Dedifferentiated amniotic fluid mesenchymal stem cell (primary cell): Measurements from ENCODE around the gene ZNF433.
A peak's percentile ranks its signal among the peaks of the same experiment; 100 is the strongest.

ENCODE experiments used
- DNase-seq: peaks from one replicate; pipeline ENCODE4 v3.0.0-alpha.2; 2016; ENCODE audit errors: extremely low spot score

Gene ZNF433

GRCh38 chr19:11989112-11989456 is 46.4 kb downstream of the ZNF433 start:
- DNase-seq = no peak

GRCh38 chr19:11987405-11988281 is 47.8 kb downstream of the ZNF433 start:
- peak; percentile 93 for DNase-seq

GRCh38 chr19:11986754-11987153 is 48.7 kb downstream of the ZNF433 start:
- DNase-seq = no peak

- no peak for DNase-seq
Observed at GRCh38 chr19:11984986-11985385, 50.5 kb downstream of the ZNF433 start.

- DNase-seq = no peak
Observed at GRCh38 chr19:11982526-11982925, 53.0 kb downstream of the ZNF433 start.

GRCh38 chr19:11979527-11979926 is 56.0 kb downstream of the ZNF433 start:
- DNase-seq = no peak

- DNase-seq = no peak
Observed at GRCh38 chr19:11978492-11979100, 56.9 kb downstream of the ZNF433 start.

GRCh38 chr19:11973019-11973810 is 62.3 kb downstream of the ZNF433 start:
- no peak for DNase-seq

- no peak for DNase-seq
Observed at GRCh38 chr19:11971041-11971440, 64.4 kb downstream of the ZNF433 start.

GRCh38 chr19:11970174-11970573 is 65.3 kb downstream of the ZNF433 start:
- DNase-seq = no peak

- peak; percentile 89 for DNase-seq
Observed at GRCh38 chr19:11964858-11965645, 70.4 kb downstream of the ZNF433 start, which contains the start of gene ZNF763. ZNF763 (plus strand) TSS chr19:11965040; CDS start chr19:11965209, 169 bp downstream.
